Small intestine (tissue), 7 donors: ENCODE data around the gene COQ10A. TPM values are rescaled to one million over a fixed set of nuclear protein-coding genes. Genes with fewer than 3 reads are reported as not detected.

Experiments
- DNase-seq, 2 donors: peaks; one replicate each; pipeline versions ENCODE4 v3.0.0 to v3.0.0-alpha.2; 2013
- FAIRE-seq: peaks from 2 replicates; lab custom pipeline; 2012; peaks lifted over from hg19 to GRCh38; lab: Jason Lieb, UNC
- H3K27ac ChIP-seq, 3 donors: one replicate each; pipeline ENCODE4 v1.5.1; 2013; ENCODE audit warnings: low read length in 2 of 3, mild to moderate bottlenecking in 2 of 3, control low read depth in 1 of 3, inconsistent platforms in 1 of 3, low read depth in 1 of 3, moderate library complexity in 1 of 3
- H3K27me3 ChIP-seq, 3 donors: one replicate each; pipeline ENCODE4 v1.6.1; 2013; ENCODE audit warnings: low read length in 3 of 3, inconsistent platforms in 1 of 3; ENCODE audit not compliant: control insufficient read depth in 3 of 3, insufficient read depth in 3 of 3
- H3K36me3 ChIP-seq, 3 donors: one replicate each; pipeline ENCODE4 v1.6.1; 2013; ENCODE audit warnings: low read length in 3 of 3, inconsistent platforms in 1 of 3, low read depth in 1 of 3, mild to moderate bottlenecking in 1 of 3, moderate library complexity in 1 of 3; ENCODE audit not compliant: control insufficient read depth in 3 of 3, insufficient read depth in 2 of 3
- H3K4me1 ChIP-seq, 3 donors: one replicate each; pipeline ENCODE4 v1.6.1; 2013; ENCODE audit warnings: low read length in 2 of 3, inconsistent platforms in 1 of 3, low read depth in 1 of 3, mild to moderate bottlenecking in 1 of 3, moderate library complexity in 1 of 3; ENCODE audit not compliant: control insufficient read depth in 3 of 3, insufficient read depth in 2 of 3
- H3K4me3 ChIP-seq, 3 donors: one replicate each; pipeline ENCODE4 v1.5.1; 2013; ENCODE audit warnings: low read length in 3 of 3, control low read depth in 1 of 3, inconsistent platforms in 1 of 3, low read depth in 1 of 3, mild to moderate bottlenecking in 1 of 3, moderate library complexity in 1 of 3
- H3K9me3 ChIP-seq, 2 donors: one replicate each; pipeline ENCODE4 v1.6.1; 2013; ENCODE audit warnings: low read depth in 1 of 2, low read length in 1 of 2; ENCODE audit not compliant: control insufficient read depth in 2 of 2, insufficient read depth in 1 of 2
- WGBS, 3 donors: extraction: QIAGEN DNeasy Blood & Tissue Kit; methylation state at CpG; one replicate each; pipeline ENCODE4 v1.1.7; 2013; 5-methylcytosine and 5-hydroxymethylcytosine counted together
- polyA plus RNA-seq, 4 donors: library from polyadenylated mRNA; stranded (reverse) in 3 of 4; unstranded in 1 of 4; fragments of 200-250 nt in 3 of 4; fragments of 120-200 nt in 1 of 4; gene quantifications; one replicate each; pipeline versions ENCODE4 v1.2.1 to v1.2.3, GENCODE V29; 2013
- donor health status: healthy with polysubstance abuse.
- donor health status: control.
- donor health status: control.
- donor health status: Bipolar disorder and iron deficiency.
- donor health status: healthy.

Gene COQ10A
- polyA plus RNA-seq, 4 donors: 5.4 to 10.5 (median 8.0) TPM

DNA sequence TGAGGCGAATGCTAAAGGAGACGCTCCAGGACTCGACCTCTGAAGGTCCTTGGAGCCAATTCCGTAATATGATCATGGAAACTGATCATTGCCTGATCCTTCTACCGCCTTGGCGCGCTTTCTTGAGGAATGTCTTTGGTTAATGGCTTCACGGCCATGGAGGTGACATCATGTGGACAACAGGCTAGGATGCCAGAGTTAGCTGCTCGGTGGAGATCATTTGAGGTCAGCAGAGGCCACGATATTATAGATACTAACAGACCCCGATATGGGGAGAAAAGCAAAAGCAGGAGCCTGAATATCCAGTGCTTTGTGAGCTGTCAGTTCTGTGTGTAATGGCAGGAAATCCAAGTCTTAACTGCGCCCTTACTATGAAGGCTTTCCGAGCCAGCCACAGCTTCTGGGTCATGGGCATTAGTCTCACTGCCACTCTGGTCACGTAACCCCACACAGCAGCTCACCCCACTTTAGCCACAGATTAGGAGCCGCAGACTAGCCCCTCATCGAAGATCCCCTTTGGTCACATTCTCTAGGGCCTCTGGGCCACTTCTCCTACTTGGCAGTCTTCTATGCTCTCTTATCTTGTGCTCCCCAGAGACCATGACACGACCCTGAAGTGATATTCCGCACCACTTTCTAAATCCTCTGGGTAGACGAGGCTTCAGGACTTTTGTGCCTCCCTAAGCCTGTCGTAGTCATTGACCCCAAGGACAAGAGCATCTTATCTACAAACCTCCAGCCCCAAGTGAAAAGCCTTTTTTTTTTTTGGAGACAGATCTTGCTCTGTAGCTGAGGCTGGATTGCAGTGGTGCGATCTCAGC lies 34.1 kb downstream of the COQ10A start:
- no peak for DNase-seq
- peak overlapping the region in 1 of 3 donors; percentile 91 for H3K4me3 ChIP-seq
- H3K4me1 ChIP-seq: peaks cover 2 to 27% (median 14%) of the 10 kb centered on the region in 3 donors
- H3K9me3 ChIP-seq: no peaks in the 10 kb centered on the region
- H3K36me3 ChIP-seq: peaks cover 0 to 50% (median 6%) of the 10 kb centered on the region in 3 donors
- 45 to 54% (median 48%) methylated on average over 21 of the region's 21 CpGs for WGBS, 3 donors
- H3K27ac ChIP-seq: peak overlapping the region; percentile 62 to 98 (median 89)
- FAIRE-seq: no peak
- no peaks in the 10 kb centered on the region for H3K27me3 ChIP-seq

DNA sequence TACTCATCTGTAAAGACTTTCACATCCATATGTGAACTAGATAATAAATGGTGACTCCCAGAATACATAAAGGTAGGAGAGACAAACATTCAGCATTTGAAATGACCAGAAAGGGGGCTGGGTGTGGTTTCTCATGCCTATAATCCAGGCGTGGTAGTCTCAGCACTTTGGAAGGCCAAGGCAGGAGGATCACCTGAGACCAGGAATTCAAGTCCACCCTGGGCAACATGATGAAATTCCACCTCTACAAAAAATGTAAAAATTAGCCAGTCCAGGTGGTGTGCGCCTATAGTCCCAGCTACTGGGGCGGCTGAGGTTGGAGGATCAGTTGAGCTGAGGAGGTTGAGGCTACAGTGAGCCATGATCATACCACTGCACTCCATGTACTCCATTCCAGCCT lies 37.5 kb downstream of the COQ10A start:
- H3K4me1 ChIP-seq: peaks cover 0 to 16% (median 4%) of the 10 kb centered on the region in 3 donors
- no peak for FAIRE-seq

DNA sequence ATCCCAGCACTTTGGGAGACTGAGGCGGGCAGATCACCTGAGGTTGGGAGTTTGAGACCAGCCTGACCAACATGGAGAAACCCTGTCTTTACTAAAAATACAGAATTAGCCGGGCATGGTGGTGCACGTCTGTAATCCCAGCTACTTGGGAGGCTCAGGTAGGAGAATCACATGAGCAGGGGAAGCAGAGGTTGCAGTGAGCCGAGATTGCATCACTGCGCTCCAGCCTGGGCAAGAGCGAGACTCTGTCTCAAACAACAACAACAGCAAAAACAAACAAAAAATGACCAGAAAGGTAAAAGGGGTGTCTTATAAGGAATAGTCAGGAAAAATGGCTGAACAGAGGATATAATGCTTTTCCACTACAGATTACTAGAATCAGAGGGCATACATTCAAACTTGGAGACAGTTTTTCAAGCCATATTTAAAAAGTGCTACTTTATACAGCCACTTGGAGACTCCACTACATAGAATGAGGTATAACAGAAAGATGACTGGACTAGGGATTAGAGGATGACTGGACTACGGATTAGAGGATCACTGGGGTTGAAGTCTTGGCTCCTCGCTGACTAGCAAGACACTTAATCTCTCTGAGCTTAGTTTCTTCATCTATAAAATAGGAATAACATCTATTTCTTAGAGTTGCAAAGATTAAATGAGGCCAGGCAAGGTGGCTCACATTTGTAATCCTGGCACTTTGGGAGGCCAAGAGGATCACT lies 38.3 kb downstream of the COQ10A start:
- FAIRE-seq (no peak), DNase-seq (no peak)
- Histone ChIP-seq H3K4me3 (no peak overlapping the region), H3K27ac (no peak overlapping the region), H3K9me3 (no peaks in the 10 kb centered on the region), H3K27me3 (no peaks in the 10 kb centered on the region), H3K36me3 (peaks cover 0 to 57% (median 12%) of the 10 kb centered on the region in 3 donors), H3K4me1 (peaks cover 0 to 16% (median 4%) of the 10 kb centered on the region in 3 donors)
- 89 to 98% (median 95%) methylated on average over 8 of the region's 8 CpGs for whole genome bisulfite sequencing, 3 donors

More for the DNA sequence above, 37.5 kb downstream of the COQ10A start:
- Histone ChIP-seq H3K27ac (no peak overlapping the region), H3K4me3 (no peak overlapping the region), H3K36me3 (peaks cover 0 to 55% (median 5%) of the 10 kb centered on the region in 3 donors), H3K27me3 (no peaks in the 10 kb centered on the region), H3K9me3 (no peaks in the 10 kb centered on the region)
- no peak for DNase-seq
- 90 to 93% (median 90%) methylated on average over 3 of the region's 3 CpGs for WGBS, 3 donors

DNA sequence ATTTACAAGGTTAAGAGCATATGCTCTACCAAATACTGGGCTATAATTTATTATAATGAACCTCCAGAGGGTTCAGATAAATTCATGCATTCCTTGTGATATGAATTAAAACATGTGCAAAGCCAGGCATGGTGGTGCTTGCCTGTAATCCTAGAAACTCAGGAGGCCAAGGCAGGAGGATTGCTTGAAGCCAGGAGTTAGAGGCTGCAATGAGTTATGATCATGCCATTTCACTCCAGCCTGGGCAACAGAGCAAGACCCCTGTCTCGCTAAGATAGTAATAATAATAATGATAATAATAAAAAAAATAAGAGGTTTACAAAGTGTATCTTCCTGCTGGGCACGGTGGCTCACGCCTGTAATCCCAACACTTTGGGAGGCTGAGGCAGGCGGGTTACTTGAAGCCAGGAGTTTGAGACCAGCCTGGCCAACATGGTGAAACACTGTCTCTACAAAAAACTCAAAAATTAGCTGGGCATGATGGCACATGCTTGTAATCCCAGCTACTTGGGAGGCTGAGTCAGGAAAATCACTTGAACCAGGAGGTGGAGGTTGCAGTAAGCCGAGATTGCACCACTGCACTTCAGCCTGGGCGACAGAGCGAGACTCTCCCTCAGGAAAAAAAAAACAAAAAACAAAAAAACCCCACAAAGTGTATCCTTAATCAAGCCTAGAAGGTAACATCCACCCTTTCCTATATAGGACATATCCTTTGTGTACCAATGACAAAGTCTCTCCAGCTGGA lies 40.7 kb downstream of the COQ10A start:
- Histone ChIP-seq H3K4me1 (no peaks in the 10 kb centered on the region), H3K9me3 (no peaks in the 10 kb centered on the region), H3K36me3 (peaks cover 0 to 70% (median 14%) of the 10 kb centered on the region in 3 donors), H3K4me3 (no peak overlapping the region), H3K27ac (no peak overlapping the region), H3K27me3 (no peaks in the 10 kb centered on the region)
- no peak for FAIRE-seq
- whole genome bisulfite sequencing, 3 donors: 93 to 98% (median 94%) methylated on average over 7 of the region's 7 CpGs
- DNase-seq: no peak

DNA sequence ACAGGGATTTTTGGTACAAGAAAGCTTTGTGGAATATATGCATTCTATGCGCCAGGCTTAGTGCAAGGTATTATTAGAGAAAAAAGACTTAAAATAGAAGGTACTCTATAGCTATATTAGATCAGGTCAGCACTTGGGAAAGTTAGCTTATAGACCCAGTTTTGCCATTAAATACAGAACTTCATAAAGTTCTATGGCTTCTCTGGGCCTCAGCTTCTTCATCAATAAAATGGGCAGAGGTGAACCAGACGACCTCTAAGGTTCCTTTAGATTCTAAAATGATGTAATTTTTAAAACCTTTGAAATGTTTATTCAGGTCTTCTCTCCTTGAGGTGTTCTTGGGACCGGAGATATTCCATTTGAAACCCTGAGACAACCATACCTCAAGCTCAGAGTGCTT lies 42.0 kb downstream of the COQ10A start:
- no peak for FAIRE-seq
- Histone ChIP-seq H3K36me3 (peaks cover 0 to 68% (median 14%) of the 10 kb centered on the region in 3 donors), H3K9me3 (no peaks in the 10 kb centered on the region), H3K4me1 (no peaks in the 10 kb centered on the region), H3K27ac (no peak overlapping the region), H3K4me3 (no peak overlapping the region), H3K27me3 (no peaks in the 10 kb centered on the region)
- no peak for DNase-seq
- WGBS, 3 donors: 87 to 93% (median 92%) methylated on average over 3 of the region's 3 CpGs

DNA sequence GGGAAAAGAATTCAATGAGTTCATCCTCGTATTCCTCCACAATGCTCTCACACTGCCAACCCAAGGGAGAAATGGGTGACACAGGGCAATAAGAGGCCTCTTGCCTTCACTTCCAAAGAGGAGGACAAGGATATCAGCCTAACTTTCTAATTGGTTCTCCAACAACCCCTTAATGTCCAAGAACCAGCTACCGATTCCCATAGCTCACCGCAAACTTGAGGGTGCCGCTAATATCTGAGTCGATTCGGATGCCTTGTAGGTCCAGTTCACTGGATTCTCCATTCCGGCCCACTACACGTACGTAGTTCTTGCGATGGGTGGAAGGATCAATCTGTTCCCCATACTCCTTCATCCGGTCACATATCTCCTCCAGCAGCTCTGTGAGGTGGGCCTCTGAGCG lies 44.3 kb downstream of the COQ10A start:
- Histone ChIP-seq H3K4me1 (peaks cover 0 to 8% (median 0%) of the 10 kb centered on the region in 3 donors), H3K9me3 (no peaks in the 10 kb centered on the region), H3K36me3 (peaks cover 0 to 53% (median 11%) of the 10 kb centered on the region in 3 donors), H3K27ac (no peak overlapping the region), H3K27me3 (no peaks in the 10 kb centered on the region), H3K4me3 (no peak overlapping the region)
- FAIRE-seq: no peak
- 95 to 96% (median 95%) methylated on average over 12 of the region's 12 CpGs for WGBS, 3 donors
- no peak for DNase-seq

DNA sequence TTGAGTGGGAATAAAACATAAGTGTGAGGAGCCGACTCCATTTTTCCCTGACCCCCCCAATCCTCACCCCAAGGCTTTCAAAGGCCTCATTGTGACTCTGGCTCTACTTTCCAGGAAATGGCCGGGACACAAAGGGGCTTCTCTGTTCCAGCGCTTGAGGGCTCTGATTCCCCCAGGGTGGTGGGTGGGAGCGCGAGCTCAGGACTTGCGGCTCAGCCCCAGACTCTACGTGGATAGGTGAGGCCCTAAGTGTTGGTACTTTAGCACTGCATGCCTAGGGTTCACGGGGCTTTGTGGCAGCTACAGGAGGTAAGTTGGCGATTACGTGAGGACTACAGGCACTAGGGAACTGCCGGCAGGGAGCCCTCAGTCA lies 48.5 kb downstream of the COQ10A start:
- WGBS, 3 donors: 0 to 1% (median 1%) methylated on average over 11 of the region's 11 CpGs
- Histone ChIP-seq H3K27me3 (no peaks in the 10 kb centered on the region), H3K27ac (peak overlapping the region; percentile 87 to 93 (median 92)), H3K36me3 (peaks cover 2 to 47% (median 7%) of the 10 kb centered on the region in 3 donors), H3K4me1 (peaks cover 0 to 11% (median 0%) of the 10 kb centered on the region in 3 donors), H3K4me3 (peak overlapping the region; percentile 71 to 96 (median 86)), H3K9me3 (no peaks in the 10 kb centered on the region)
- FAIRE-seq: no peak
- peak; percentile 48 to 74 for DNase-seq
